ENCODE data around the gene TMEM242. TPM values are rescaled to one million over a fixed set of nuclear protein-coding genes. Genes with fewer than 3 reads are reported as not detected.
A peak's percentile ranks its signal among the peaks of the same experiment; 100 is the strongest.

The TMEM242 gene
- total and polyA plus RNA-seq, 2 of the 13 experiments (the other 11 are each of a cell fraction or from before 2014, with no cell fraction given) = 5.6 to 11.1 TPM

- no peak for DNase-seq (ENCODE audit: low spot score)
- intact Hi-C loops (cut with micrococcal nuclease; ENCODE audit: unreplicated experiment) (loop anchor here (5.0 kb wide), 1 partner anchor 239 kb away; no protein-coding TSS in a partner anchor), in situ Hi-C loops (cut with HindIII; ENCODE audit: extremely low pct_ligation_motif_present, low pct_unique_long_range_greater_than_20kb) (loop anchor here (5.0 kb wide), 1 partner anchor 44 kb away; no protein-coding TSS in a partner anchor)
- Histone ChIP-seq H4K20me1 (ENCODE audit: insufficient read depth, low read length) (no peaks in the 10 kb centered on the region), H3K27me3 (ENCODE audit: control insufficient read depth in 1 of 2, insufficient read depth in 2 of 2, low read length in 2 of 2) (peaks cover 0 to 38% of the 10 kb centered on the region in 2 experiments; a peak in 4 of 5 replicates), H3K36me3 (replicated peaks in 1 of 2; ENCODE audit: control insufficient read depth in 1 of 2, insufficient read depth in 2 of 2, low read length in 2 of 2) (no peaks in the 10 kb centered on the region), H3K4me1 (ENCODE audit: insufficient read depth, low read length) (peaks cover 39% of the 10 kb centered on the region), H3K4me3 (replicated peaks in 1 of 3; ENCODE audit: insufficient read depth in 1 of 3, low read depth in 2 of 3, low read length in 3 of 3) (no peak overlapping the region), H2AFZ (ENCODE audit: low read length) (no peak overlapping the region), H3K4me2 (ENCODE audit: low read depth, low read length) (no peak overlapping the region), H3K79me2 (ENCODE audit: insufficient read depth, low read length) (no peaks in the 10 kb centered on the region), H3K9me3 (ENCODE audit: low read length) (no peaks in the 10 kb centered on the region), H3K27ac (ENCODE audit: extremely low read length, insufficient read depth, low read length) (no peak overlapping the region), H3K9ac (ENCODE audit: insufficient read depth, low read depth, low read length) (no peak overlapping the region)
- POLR2A ChIA-PET = no interaction called here
- no peak for ATAC-seq
- TF ChIP-seq ARNTL (CRISPR knock-in tag; IDR thresholded peaks at IDR 0.05) (no peak), NFKB2 (CRISPR knock-in tag; IDR thresholded peaks at IDR 0.05; ENCODE audit: borderline replicate concordance) (no peak)
- BruUV-seq (replicated peaks) = no TSS peak
- WGBS (ENCODE audit: low lambda C conversion rate) = 44% methylated on average over 2 of the region's 2 CpGs
- CTCF ChIA-PET (ENCODE audit: low intra/inter-chr PET ratio, low total read pairs) = no interaction called here
- no peak for FAIRE-seq
Measured at GRCh38 chr6:157270916-157271315, 52.4 kb downstream of the TMEM242 start.

GRCh38 chr6:157270308-157270707, 53.0 kb downstream of the TMEM242 start:
- ChIA-PET CTCF (ENCODE audit: low intra/inter-chr PET ratio, low total read pairs) (no interaction called here), POLR2A (no interaction called here)
- DNase-seq (ENCODE audit: low spot score) (no peak), ATAC-seq (no peak), FAIRE-seq (no peak)
- Histone ChIP-seq H3K36me3 (replicated peaks in 1 of 2; ENCODE audit: control insufficient read depth in 1 of 2, insufficient read depth in 2 of 2, low read length in 2 of 2) (no peaks in the 10 kb centered on the region), H3K79me2 (ENCODE audit: insufficient read depth, low read length) (no peaks in the 10 kb centered on the region), H3K9me3 (ENCODE audit: low read length) (no peaks in the 10 kb centered on the region), H4K20me1 (ENCODE audit: insufficient read depth, low read length) (no peaks in the 10 kb centered on the region), H3K27ac (ENCODE audit: extremely low read length, insufficient read depth, low read length) (no peak overlapping the region), H2AFZ (ENCODE audit: low read length) (no peak overlapping the region), H3K4me3 (replicated peaks in 1 of 3; ENCODE audit: insufficient read depth in 1 of 3, low read depth in 2 of 3, low read length in 3 of 3) (no peak overlapping the region), H3K4me2 (ENCODE audit: low read depth, low read length) (no peak overlapping the region), H3K9ac (ENCODE audit: insufficient read depth, low read depth, low read length) (no peak overlapping the region), H3K27me3 (ENCODE audit: control insufficient read depth in 1 of 2, insufficient read depth in 2 of 2, low read length in 2 of 2) (peaks cover 0 to 43% of the 10 kb centered on the region in 2 experiments; a peak in 4 of 5 replicates), H3K4me1 (ENCODE audit: insufficient read depth, low read length) (peaks cover 33% of the 10 kb centered on the region)
- in situ Hi-C loops (cut with HindIII; ENCODE audit: extremely low pct_ligation_motif_present, low pct_unique_long_range_greater_than_20kb) (loop anchor here (5.0 kb wide), 1 partner anchor 43 kb away; no protein-coding TSS in a partner anchor), intact Hi-C loops (cut with micrococcal nuclease; ENCODE audit: unreplicated experiment) (loop anchor here (5.0 kb wide), 1 partner anchor 238 kb away; no protein-coding TSS in a partner anchor)
- WGBS (ENCODE audit: low lambda C conversion rate) = 4% methylated on average over 1 of the region's 1 CpG
- BruUV-seq (replicated peaks) = no TSS peak
- TF ChIP-seq, protein P1, sequence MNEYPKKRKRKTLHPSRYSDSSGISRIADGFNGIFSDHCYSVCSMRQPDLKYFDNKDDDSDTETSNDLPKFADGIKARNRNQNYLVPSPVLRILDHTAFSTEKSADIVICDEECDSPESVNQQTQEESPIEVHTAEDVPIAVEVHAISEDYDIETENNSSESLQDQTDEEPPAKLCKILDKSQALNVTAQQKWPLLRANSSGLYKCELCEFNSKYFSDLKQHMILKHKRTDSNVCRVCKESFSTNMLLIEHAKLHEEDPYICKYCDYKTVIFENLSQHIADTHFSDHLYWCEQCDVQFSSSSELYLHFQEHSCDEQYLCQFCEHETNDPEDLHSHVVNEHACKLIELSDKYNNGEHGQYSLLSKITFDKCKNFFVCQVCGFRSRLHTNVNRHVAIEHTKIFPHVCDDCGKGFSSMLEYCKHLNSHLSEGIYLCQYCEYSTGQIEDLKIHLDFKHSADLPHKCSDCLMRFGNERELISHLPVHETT (CRISPR knock-in tag; conservative IDR thresholded peaks at IDR 0.05) = no peak
- TF ChIP-seq HDAC2 (CRISPR knock-in tag; IDR thresholded peaks at IDR 0.05) (no peak), LCORL (IDR thresholded peaks at IDR 0.05) (no peak), LCORL (CRISPR knock-in tag; IDR thresholded peaks at IDR 0.05) (no peak), GATA4 (IDR thresholded peaks at IDR 0.05; ENCODE audit: borderline replicate concordance, low read depth) (no peak), ZNF12 (CRISPR knock-in tag; IDR thresholded peaks at IDR 0.05) (no peak), ZNF614 (CRISPR knock-in tag; IDR thresholded peaks at IDR 0.05; ENCODE audit: borderline replicate concordance) (no peak), RFX3 (CRISPR knock-in tag; IDR thresholded peaks at IDR 0.05) (no peak), CREB1 (IDR thresholded peaks at IDR 0.05) (peak; percentile 65; the same call in 1 of the 2 replicates), CREB1 (CRISPR knock-in tag; IDR thresholded peaks at IDR 0.05) (no peak), RFXANK (CRISPR knock-in tag; IDR thresholded peaks at IDR 0.05) (no peak), ZHX1 (CRISPR knock-in tag; IDR thresholded peaks at IDR 0.05; ENCODE audit: low read depth) (no peak), DNMT1 (CRISPR knock-in tag; IDR thresholded peaks at IDR 0.05) (no peak), RELA (CRISPR knock-in tag; IDR thresholded peaks at IDR 0.05) (no peak), NPAS2 (CRISPR knock-in tag; IDR thresholded peaks at IDR 0.05; ENCODE audit: borderline replicate concordance) (no peak), FOXA1 (IDR thresholded peaks at IDR 0.05) (0 out of 2 replicates have a peak, but pooled peaks have one; percentile 5), FOXA1 (CRISPR knock-in tag; IDR thresholded peaks at IDR 0.05) (no peak)
